ENCODE data around the gene PFN3.
"Not testable (repeated sequence)": the region's sequence is repeated elsewhere in the genome, so short reads cannot be mapped to it uniquely, and the experiment has no call there.

The PFN3 gene

DNA sequence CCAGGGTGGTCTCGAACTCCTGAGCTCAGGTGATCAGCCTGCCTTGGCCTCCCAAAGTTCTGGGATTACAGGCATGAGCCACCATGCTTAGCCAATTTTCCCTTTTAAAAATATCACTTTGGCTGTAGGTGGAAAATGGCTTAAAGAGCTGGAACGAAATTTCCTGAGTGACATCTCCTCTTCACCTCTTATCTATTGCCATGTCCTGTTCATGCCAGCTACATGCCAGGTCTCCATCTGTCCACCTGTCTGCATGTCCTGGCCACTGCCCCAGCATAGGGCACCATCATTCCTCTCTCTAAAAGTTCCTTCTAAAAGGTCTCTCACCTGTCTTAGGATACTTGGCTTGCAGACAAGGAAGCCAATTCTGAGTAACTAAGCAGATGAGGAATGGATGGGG is 23.2 kb upstream of the PFN3 start:
- Histone ChIP-seq H3K27ac (no peak overlapping the region), H3K4me2 (no peak overlapping the region), H3K36me3 (no peaks in the 10 kb centered on the region; a peak in 2 of 22 replicates), H3K27me3 (no peaks in the 10 kb centered on the region), H3K9ac (no peak overlapping the region), H4K20me1 (peaks cover 0 to 17% (median 0%) of the 10 kb centered on the region in 11 experiments; a peak in 3 of 22 replicates), H3K9me3 (replicated peaks in 1 of 11) (no peaks in the 10 kb centered on the region), H3K4me1 (peaks cover 19 to 41% (median 35%) of the 10 kb centered on the region in 10 experiments), H3K4me3 (no peak overlapping the region)
- no peak for TF ChIP-seq Cebpa-rat (IDR thresholded peaks at IDR 0.05)

DNA sequence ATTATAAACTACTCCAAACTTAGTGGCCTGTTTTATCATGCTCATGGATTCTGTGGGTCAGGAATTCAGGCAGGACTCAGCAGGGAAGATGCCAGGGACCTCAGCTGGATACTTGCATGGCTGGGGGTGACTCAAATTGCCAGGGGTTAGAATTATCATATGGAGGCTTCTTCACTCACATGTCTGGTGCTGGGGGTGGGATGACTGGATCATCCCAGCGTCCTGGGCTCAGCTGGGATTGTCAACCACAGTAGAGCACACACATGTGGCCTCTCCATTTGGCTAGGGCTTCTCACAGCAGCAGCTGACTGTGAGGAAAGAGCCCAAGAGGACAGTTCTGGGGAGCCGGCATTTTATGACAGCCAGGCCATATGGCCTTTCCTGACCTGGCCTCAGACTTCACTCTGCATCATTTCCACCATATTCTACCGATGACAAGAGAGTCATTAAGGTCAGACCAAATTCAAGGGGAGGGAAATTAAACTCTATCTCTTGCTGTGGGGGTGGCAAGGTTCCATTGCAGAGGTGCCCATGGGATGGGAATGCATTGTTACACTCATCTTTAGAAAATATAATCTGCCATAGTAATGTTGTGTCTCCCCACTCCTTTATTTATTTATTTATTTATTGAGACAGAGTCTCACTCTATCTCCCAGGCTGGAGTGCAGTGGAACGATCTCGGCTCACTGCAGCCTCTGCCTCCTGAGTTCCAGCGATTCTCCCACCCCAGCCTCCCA is 20.8 kb upstream of the PFN3 start:
- H3K9ac ChIP-seq, result no peak overlapping the region
- TF ChIP-seq Cebpa-rat (IDR thresholded peaks at IDR 0.05), result no peak
- no peak overlapping the region for H3K4me2 ChIP-seq
- no peak overlapping the region for H3K4me3 ChIP-seq
- peaks cover 13 to 35% (median 23%) of the 10 kb centered on the region in 10 experiments for H3K4me1 ChIP-seq
- no peak overlapping the region for H3K27ac ChIP-seq
- H3K9me3 ChIP-seq (replicated peaks in 1 of 11), result no peaks in the 10 kb centered on the region
- H3K27me3 ChIP-seq, result no peaks in the 10 kb centered on the region
- no peaks in the 10 kb centered on the region for H3K36me3 ChIP-seq
- no peaks in the 10 kb centered on the region for H4K20me1 ChIP-seq

DNA sequence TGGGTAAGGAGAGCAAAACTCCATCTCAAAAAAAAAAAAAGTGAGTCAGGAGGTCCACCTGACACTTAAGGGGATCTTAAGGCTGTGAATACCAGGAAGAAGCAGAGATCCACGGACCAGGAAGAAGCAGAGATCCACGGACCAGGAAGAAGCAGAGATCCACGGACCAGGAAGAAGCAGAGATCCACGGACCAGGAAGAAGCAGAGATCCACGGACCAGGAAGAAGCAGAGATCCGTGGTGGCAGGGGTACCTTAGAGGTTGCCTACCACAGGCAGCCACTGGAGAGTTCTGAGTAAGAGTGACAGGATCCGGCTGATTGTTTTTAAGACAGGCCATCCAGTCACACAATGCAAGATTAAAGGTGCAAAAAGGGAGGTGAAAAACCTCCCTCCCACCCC is 20.0 kb upstream of the PFN3 start:
- not testable (repeated sequence) for H3K9me3 ChIP-seq (replicated peaks in 1 of 11); H3K4me3 ChIP-seq; H3K36me3 ChIP-seq; H4K20me1 ChIP-seq; H3K9ac ChIP-seq; H3K27me3 ChIP-seq
- Histone ChIP-seq H3K4me1 (peaks cover 10 to 36% (median 22%) of the 10 kb centered on the region in 10 experiments), H3K4me2 (peak overlapping the region in 1 of 11 experiments; percentile 29; a peak in 1 of 22 replicates), H3K27ac (0 out of 22 replicates have a peak overlapping the region, but pooled peaks of 1 of the 11 experiments have one; percentile 29)

DNA sequence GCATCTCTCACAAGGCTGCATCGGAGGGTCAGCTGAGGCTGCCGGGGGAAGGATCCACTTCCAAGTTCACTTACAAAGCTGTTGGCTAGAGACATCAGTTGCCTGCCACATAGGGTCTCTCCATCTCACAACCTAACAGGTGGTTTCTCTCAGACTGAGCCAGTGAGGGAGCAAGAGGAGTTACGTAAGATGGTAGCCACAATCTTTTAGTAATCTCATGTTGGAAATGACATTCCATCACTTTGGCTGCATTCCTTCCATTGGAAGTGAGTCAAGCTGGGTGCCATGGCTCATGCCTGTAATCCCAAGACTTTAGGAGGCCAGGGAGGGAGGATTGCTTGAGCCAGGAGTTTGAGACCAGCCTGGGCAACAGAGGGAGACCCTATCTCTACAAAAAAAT is 18.6 kb upstream of the PFN3 start:
- Histone ChIP-seq H3K4me1 (peaks cover 4 to 27% (median 15%) of the 10 kb centered on the region in 10 experiments; a peak in 16 of 20 replicates), H3K36me3 (no peaks in the 10 kb centered on the region), H3K27ac (peak overlapping the region in 7 of 11 experiments; percentile 5 to 38 (median 26); a peak in 7 of 22 replicates), H3K4me3 (no peak overlapping the region), H3K9ac (no peak overlapping the region; a peak in 1 of 22 replicates), H4K20me1 (no peaks in the 10 kb centered on the region), H3K4me2 (peak overlapping the region in 7 of 11 experiments; percentile 5 to 58 (median 29); a peak in 11 of 22 replicates), H3K27me3 (no peaks in the 10 kb centered on the region), H3K9me3 (replicated peaks in 1 of 11) (no peaks in the 10 kb centered on the region)
- no peak for TF ChIP-seq Cebpa-rat (IDR thresholded peaks at IDR 0.05)

DNA sequence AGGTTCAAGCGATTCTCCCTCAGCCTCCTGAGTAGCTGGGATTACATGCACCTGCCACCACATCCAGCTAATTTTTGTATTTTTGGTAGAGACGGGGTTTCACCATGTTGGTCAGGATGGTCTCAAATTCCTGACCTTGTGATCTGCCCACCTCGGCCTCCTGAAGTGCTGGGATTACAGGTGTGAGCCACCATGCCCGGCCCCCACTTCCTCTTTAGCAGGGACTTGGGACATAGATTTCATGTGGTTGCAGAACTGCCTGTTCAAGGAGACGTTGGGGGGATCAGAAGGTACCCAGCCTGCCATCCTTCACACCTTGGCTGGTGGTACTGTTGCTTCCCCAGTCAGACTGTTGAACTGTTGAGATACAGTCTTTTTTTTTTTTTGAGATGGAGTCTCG is 16.6 kb upstream of the PFN3 start:
- H3K36me3 ChIP-seq; H3K9ac ChIP-seq; H4K20me1 ChIP-seq; H3K9me3 ChIP-seq (replicated peaks in 1 of 11); H3K27me3 ChIP-seq; H3K4me3 ChIP-seq: not testable (repeated sequence)
- peak overlapping the region in 1 of 11 experiments; percentile 75; a peak in 2 of 22 replicates for H3K4me2 ChIP-seq
- H3K4me1 ChIP-seq, result peaks cover 7 to 36% (median 21%) of the 10 kb centered on the region in 10 experiments; a peak in 18 of 20 replicates
- H3K27ac ChIP-seq, result peak overlapping the region in 2 of 11 experiments; percentile 5 to 43; a peak in 3 of 22 replicates

DNA sequence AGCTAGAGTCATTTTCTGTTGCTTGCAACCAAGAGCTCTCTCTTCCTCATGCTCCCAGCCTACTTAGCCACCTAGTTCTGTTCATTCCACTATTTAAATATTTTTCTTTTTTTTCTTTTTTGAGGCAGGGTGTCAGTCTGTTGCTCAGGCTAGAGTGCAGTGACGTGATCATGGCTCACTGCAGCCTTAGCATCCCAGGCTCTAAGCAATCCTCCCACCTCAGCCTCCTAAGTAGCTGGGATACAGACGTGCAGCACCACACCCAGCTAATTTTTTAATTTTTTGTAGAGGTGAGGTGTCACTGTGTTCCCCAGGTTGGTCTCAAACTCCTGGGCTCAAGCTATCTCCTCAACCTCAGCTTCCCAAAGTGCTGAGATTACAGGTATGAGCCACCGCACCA is 14.0 kb upstream of the PFN3 start:
- no peaks in the 10 kb centered on the region for H3K27me3 ChIP-seq
- no peak for TF ChIP-seq Cebpa-rat (IDR thresholded peaks at IDR 0.05)
- no peak overlapping the region for H3K9ac ChIP-seq
- H3K27ac ChIP-seq, result no peak overlapping the region
- H4K20me1 ChIP-seq, result no peaks in the 10 kb centered on the region
- no peaks in the 10 kb centered on the region for H3K9me3 ChIP-seq (replicated peaks in 1 of 11)
- no peaks in the 10 kb centered on the region for H3K36me3 ChIP-seq
- peaks cover 7 to 27% (median 18%) of the 10 kb centered on the region in 10 experiments; a peak in 17 of 20 replicates for H3K4me1 ChIP-seq
- H3K4me2 ChIP-seq, result no peak overlapping the region
- H3K4me3 ChIP-seq, result no peak overlapping the region

DNA sequence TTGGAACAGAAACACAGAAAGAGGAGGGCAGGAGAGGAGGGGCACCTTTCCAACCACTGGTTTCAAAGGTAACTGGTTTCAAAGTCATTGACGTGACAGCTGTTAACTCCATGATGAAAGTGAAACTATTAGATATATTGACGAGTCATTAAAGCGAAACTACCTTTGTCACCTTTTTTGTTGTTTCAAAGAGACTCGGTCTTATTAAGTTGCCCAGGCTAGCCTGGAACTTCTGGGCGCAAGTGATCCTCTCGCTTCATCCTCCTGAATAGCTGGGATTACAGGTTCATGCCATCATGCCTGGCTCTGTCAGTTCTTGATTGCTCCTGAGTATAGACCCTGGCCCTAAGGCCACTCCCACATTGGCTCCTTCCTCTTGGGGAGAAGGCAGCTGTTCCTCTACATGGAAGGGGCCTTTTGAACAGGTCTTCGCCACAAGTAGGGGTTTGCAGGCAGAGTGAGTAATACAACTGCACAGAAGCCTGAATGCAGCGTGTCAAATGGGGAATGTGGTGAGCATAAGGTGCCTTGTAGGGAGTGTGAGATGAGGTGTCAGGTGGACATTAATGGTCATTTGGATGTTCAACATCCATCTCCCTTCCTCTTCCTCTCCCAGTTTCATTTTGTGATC is 12.3 kb upstream of the PFN3 start:
- no peaks in the 10 kb centered on the region for H3K9me3 ChIP-seq (replicated peaks in 1 of 11)
- H3K4me3 ChIP-seq, result no peak overlapping the region
- H4K20me1 ChIP-seq, result no peaks in the 10 kb centered on the region
- no peak overlapping the region for H3K27ac ChIP-seq
- no peak for TF ChIP-seq Cebpa-rat (IDR thresholded peaks at IDR 0.05)
- no peaks in the 10 kb centered on the region for H3K27me3 ChIP-seq
- peaks cover 7 to 20% (median 11%) of the 10 kb centered on the region in 10 experiments; a peak in 15 of 20 replicates for H3K4me1 ChIP-seq
- H3K36me3 ChIP-seq, result no peaks in the 10 kb centered on the region
- H3K9ac ChIP-seq, result no peak overlapping the region
- H3K4me2 ChIP-seq, result peak overlapping the region; percentile 6 to 53 (median 25); a peak in 16 of 22 replicates

DNA sequence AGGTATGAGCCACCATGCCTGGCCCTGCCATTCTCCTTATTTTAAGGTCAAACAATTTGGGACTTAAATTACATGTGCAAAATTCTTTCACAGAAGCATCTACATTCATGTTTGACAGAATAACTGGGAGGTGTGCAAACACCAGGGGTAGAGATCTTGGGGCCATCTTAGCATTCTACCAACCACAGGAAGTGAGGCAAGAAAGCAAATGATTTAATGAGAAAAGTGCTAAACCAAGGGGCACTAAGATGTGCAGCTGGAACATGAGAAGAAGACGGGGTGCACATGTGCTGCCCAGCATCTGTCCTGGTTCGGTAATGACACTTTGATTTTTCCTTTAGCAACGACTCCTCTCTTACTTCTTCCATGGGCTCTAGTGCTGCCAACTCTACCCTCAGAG is 10.1 kb upstream of the PFN3 start:
- Histone ChIP-seq H3K4me3 (no peak overlapping the region), H3K9ac (no peak overlapping the region), H4K20me1 (no peaks in the 10 kb centered on the region), H3K4me1 (peaks cover 10 to 23% (median 19%) of the 10 kb centered on the region in 10 experiments), H3K36me3 (no peaks in the 10 kb centered on the region), H3K9me3 (replicated peaks in 1 of 11) (no peaks in the 10 kb centered on the region), H3K27ac (no peak overlapping the region), H3K27me3 (no peaks in the 10 kb centered on the region), H3K4me2 (no peak overlapping the region; a peak in 2 of 22 replicates)
- TF ChIP-seq Cebpa-rat (IDR thresholded peaks at IDR 0.05), result no peak

DNA sequence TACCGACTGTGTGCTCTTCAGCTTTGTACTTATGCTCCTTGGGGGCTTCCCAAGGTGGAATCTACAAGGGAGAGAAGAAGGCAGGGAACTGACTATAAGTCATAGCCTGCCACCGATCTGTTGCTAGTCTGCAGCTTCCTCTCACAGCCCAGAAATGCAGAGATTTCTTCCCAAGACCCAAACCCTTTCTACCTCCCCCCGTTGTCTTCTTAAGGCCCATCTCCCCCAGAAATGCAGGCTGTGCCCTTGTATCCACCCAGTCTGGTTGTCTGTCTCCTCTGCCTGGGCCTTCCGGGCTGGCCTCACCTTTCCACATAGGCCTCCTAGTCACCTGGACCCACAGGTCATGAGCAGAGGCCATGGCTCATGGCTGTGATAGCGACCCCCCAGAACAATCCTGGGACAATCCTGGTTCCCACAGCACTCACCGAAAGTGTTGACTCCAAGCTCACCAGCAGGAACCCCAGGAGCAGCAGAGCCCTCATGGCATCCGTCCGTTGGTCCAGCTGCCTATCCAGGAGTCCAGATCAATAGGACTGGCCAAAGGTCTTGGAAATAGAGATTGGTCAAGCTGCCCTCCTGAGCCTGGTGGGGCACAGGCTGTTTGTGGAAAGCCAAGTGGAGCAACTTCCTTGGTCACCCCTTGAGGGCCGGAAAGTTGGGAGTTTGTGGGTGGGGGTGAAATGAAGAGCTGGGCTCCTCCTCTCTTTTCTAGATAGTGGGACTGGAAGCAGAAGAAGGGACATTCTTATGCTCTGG is 8.8 kb upstream of the PFN3 start, which contains the start of gene F12:
Gene F12 (minus strand): TSS at position 522 of the 759 bp plus-strand sequence. CDS start 37 bp downstream, at position 485.
- no peaks in the 10 kb centered on the region for H3K9me3 ChIP-seq (replicated peaks in 1 of 11)
- H3K36me3 ChIP-seq, result no peaks in the 10 kb centered on the region
- no peak within 1 kb of the TSS for H3K4me3 ChIP-seq
- no peak for TF ChIP-seq Cebpa-rat (IDR thresholded peaks at IDR 0.05)
- H3K4me1 ChIP-seq, result peaks cover 22 to 37% (median 32%) of the 10 kb centered on the region in 10 experiments
- no peaks in the 10 kb centered on the region for H4K20me1 ChIP-seq
- H3K27ac ChIP-seq, result no peak within 1 kb of the TSS
- H3K4me2 ChIP-seq, result no peak within 1 kb of the TSS
- no peaks in the 10 kb centered on the region for H3K27me3 ChIP-seq
- no peak within 1 kb of the TSS for H3K9ac ChIP-seq
